ENCODE data around the gene SETSIP.
"Not testable (repeated sequence)": the region's sequence is repeated elsewhere in the genome, so short reads cannot be mapped to it uniquely, and the experiment has no call there.

DNA sequence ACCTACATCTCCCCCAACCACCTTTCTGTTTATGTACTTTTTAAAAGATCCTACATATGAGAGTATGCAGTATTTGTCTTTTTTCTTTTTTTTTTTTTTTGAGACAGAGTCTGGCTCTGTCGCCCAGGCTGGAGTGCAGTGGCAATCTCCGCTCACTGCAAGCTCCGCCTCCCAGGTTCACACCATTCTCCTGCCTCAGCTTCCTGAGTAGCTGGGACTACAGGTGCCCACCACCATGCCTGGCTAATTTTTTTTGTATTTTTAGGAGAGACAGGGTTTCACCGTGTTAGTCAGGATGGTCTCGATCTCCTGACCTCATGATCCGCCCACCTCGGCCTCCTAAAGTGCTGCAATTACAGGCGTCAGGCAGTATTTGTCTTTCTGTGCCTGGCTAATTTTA, 2.9 kb upstream of the SETSIP start:
- TF ChIP-seq, protein P1, sequence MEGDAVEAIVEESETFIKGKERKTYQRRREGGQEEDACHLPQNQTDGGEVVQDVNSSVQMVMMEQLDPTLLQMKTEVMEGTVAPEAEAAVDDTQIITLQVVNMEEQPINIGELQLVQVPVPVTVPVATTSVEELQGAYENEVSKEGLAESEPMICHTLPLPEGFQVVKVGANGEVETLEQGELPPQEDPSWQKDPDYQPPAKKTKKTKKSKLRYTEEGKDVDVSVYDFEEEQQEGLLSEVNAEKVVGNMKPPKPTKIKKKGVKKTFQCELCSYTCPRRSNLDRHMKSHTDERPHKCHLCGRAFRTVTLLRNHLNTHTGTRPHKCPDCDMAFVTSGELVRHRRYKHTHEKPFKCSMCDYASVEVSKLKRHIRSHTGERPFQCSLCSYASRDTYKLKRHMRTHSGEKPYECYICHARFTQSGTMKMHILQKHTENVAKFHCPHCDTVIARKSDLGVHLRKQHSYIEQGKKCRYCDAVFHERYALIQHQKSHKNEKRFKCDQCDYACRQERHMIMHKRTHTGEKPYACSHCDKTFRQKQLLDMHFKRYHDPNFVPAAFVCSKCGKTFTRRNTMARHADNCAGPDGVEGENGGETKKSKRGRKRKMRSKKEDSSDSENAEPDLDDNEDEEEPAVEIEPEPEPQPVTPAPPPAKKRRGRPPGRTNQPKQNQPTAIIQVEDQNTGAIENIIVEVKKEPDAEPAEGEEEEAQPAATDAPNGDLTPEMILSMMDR (IDR thresholded peaks at IDR 0.05) = not testable (repeated sequence)
- not testable (repeated sequence) for TF ChIP-seq SIN3A (IDR thresholded peaks at IDR 0.05; ENCODE audit: borderline replicate concordance, insufficient read depth, low read depth, low read length)

Measured in Panc1 (cell line).